G401.6 (cell line): Measurements from ENCODE around the gene OSBPL8.

Experiments
- FAIRE-seq: peaks from 2 replicates; lab custom pipeline; 2012; peaks lifted over from hg19 to GRCh38; lab: Jason Lieb, UNC

Gene OSBPL8

GRCh38 chr12:76559400-76560085, at the start of gene OSBPL8:
TSS of gene OSBPL8 (minus strand) at chr12:76559771. CDS start at chr12:76487551, 72,220 bp downstream.
- FAIRE-seq = no peak

GRCh38 chr12:76608070-76608469, 48.5 kb upstream of the OSBPL8 start:
- no peak for FAIRE-seq

- no peak for FAIRE-seq
These were observed 35.5 kb upstream of the OSBPL8 start for GRCh38 chr12:76595056-76595455.

- FAIRE-seq = no peak
These were observed 31.9 kb upstream of the OSBPL8 start for GRCh38 chr12:76591476-76591875.

GRCh38 chr12:76590131-76590530, 30.6 kb upstream of the OSBPL8 start:
- FAIRE-seq = no peak

GRCh38 chr12:76588881-76589565, 29.5 kb upstream of the OSBPL8 start:
- no peak for FAIRE-seq

- FAIRE-seq = no peak
These were observed 28.0 kb upstream of the OSBPL8 start for GRCh38 chr12:76587428-76588178.

- peak; percentile 85 for FAIRE-seq
These were observed 27.3 kb upstream of the OSBPL8 start for GRCh38 chr12:76586764-76587395.

- FAIRE-seq = no peak
These were observed 23.7 kb upstream of the OSBPL8 start for GRCh38 chr12:76583301-76583700.

GRCh38 chr12:76573840-76574373, 14.3 kb upstream of the OSBPL8 start:
- no peak for FAIRE-seq

- no peak for FAIRE-seq
These were observed 11.7 kb upstream of the OSBPL8 start for GRCh38 chr12:76571256-76571655.

- no peak for FAIRE-seq
These were observed 10.4 kb upstream of the OSBPL8 start for GRCh38 chr12:76569685-76570604.

- FAIRE-seq = no peak
These were observed 9.4 kb upstream of the OSBPL8 start for GRCh38 chr12:76568888-76569551.

- no peak for FAIRE-seq
These were observed 8.6 kb upstream of the OSBPL8 start for GRCh38 chr12:76568130-76568529.

- no peak for FAIRE-seq
These were observed 3.5 kb upstream of the OSBPL8 start for GRCh38 chr12:76563061-76563460.

GRCh38 chr12:76562130-76562529, 2.6 kb upstream of the OSBPL8 start:
- FAIRE-seq = no peak

- no peak for FAIRE-seq
These were observed 518 bp upstream of the OSBPL8 start for GRCh38 chr12:76560086-76560491.

GRCh38 chr12:76558684-76559399, 729 bp downstream of the OSBPL8 start:
- FAIRE-seq = no peak

- FAIRE-seq = no peak
These were observed 3.2 kb downstream of the OSBPL8 start for GRCh38 chr12:76556368-76556767.

GRCh38 chr12:76555797-76556196, 3.8 kb downstream of the OSBPL8 start:
- FAIRE-seq = no peak
